GM18909 (cell line): Measurements from ENCODE around the gene SELENOM.
"Not testable (repeated sequence)": the region's sequence is repeated elsewhere in the genome, so short reads cannot be mapped to it uniquely, and the experiment has no call there.

Experiments
- ATAC-seq: cut with Tn5 transposase; IDR thresholded peaks from one replicate; pipeline ENCODE4 v1.9.1; 2021; ENCODE audit warnings: mild to moderate bottlenecking; ENCODE audit not compliant: unreplicated experiment, poor library complexity

The SELENOM gene

GRCh38 chr22:31080848-31081649 lies 26.3 kb downstream of the SELENOM start, which contains the start of gene SMTN:
Gene SMTN, plus strand, starts transcription at chr22:31081318. Its CDS starts 1,941 bp downstream, at chr22:31083259.
- peak; percentile 65 for ATAC-seq

- no peak for ATAC-seq
Measured at GRCh38 chr22:31080164-31080847, 27.1 kb downstream of the SELENOM start.

- ATAC-seq = no peak
Measured at GRCh38 chr22:31079095-31079642, 28.2 kb downstream of the SELENOM start.

- ATAC-seq = not testable (repeated sequence)
Measured at GRCh38 chr22:31078389-31078788, 29.0 kb downstream of the SELENOM start.

GRCh38 chr22:31077681-31078080 lies 29.7 kb downstream of the SELENOM start:
- ATAC-seq = no peak

GRCh38 chr22:31075961-31076360 lies 31.4 kb downstream of the SELENOM start:
- no peak for ATAC-seq

GRCh38 chr22:31073545-31074145 lies 33.7 kb downstream of the SELENOM start:
- ATAC-seq = not testable (repeated sequence)

- ATAC-seq = not testable (repeated sequence)
Measured at GRCh38 chr22:31073125-31073524, 34.2 kb downstream of the SELENOM start.

- not testable (repeated sequence) for ATAC-seq
Measured at GRCh38 chr22:31069691-31070314, 37.6 kb downstream of the SELENOM start.

GRCh38 chr22:31068970-31069369 lies 38.4 kb downstream of the SELENOM start:
- ATAC-seq = no peak

- no peak for ATAC-seq
Measured at GRCh38 chr22:31064369-31064768, 43.0 kb downstream of the SELENOM start.

GRCh38 chr22:31062566-31063230 lies 44.7 kb downstream of the SELENOM start:
- no peak for ATAC-seq

- ATAC-seq = not testable (repeated sequence)
Measured at GRCh38 chr22:31059663-31060062, 47.7 kb downstream of the SELENOM start.

- no peak for ATAC-seq
Measured at GRCh38 chr22:31056986-31057599, 50.3 kb downstream of the SELENOM start.

- ATAC-seq = no peak
Measured at GRCh38 chr22:31055635-31056159, 51.7 kb downstream of the SELENOM start.

- ATAC-seq = no peak
Measured at GRCh38 chr22:31055117-31055634, 52.2 kb downstream of the SELENOM start.
